OCI-LY7 (cell line): ENCODE measurements around the gene CEP20. TPM values are rescaled to one million over a fixed set of nuclear protein-coding genes. Genes with fewer than 3 reads are reported as not detected.

ENCODE experiments used
- small RNA-seq: library from RNA; depleted of rRNA; stranded (forward); fragments of <200 nt; gene quantifications from one replicate; pipeline ENCODE3, GENCODE V24; 2014
- total RNA-seq, 2 experiments: library from RNA; depleted of rRNA in 1 of 2; stranded (reverse); fragments of >200 nt in 1 of 2; shearing (Covaris generic) in 1 of 2; gene quantifications; 2 replicates each; pipeline ENCODE4 v1.2.3, GENCODE V29; 2014 to 2022

The CEP20 gene
- total RNA-seq, 2 experiments from 2014 or later, result 36.6 to 62.8 TPM

Small RNA genes lying within 50 kb of the gene (small RNA-seq; reads per million reads assigned to genes)
- not detected for gene RNU6-213P

Other genes starting within 250 kb of the CEP20 start
- gene MARF1, start 245.4 kb downstream of the CEP20 start, total RNA-seq (2014; rRNA removed; shearing (Covaris generic)), result 18.6 and 20.6 TPM in 2 replicates
- gene MARF1, start 245.4 kb downstream of the CEP20 start, total RNA-seq (2022), result 71.1 and 99.2 TPM in 2 replicates
- 76.8 and 88.9 TPM in 2 replicates for gene NDE1, start 238.4 kb downstream of the CEP20 start, total RNA-seq (2014; rRNA removed; shearing (Covaris generic))
- 141 and 175 TPM in 2 replicates for gene NDE1, start 238.4 kb downstream of the CEP20 start, total RNA-seq (2022)
- 5.7 and 7.9 TPM in 2 replicates for gene MYH11, start 31.6 kb downstream of the CEP20 start, total RNA-seq (2014; rRNA removed; shearing (Covaris generic))
- gene MYH11, start 31.6 kb downstream of the CEP20 start, total RNA-seq (2022), result 33.3 and 33.8 TPM in 2 replicates
- gene ABCC1, start 61.0 kb upstream of the CEP20 start, total RNA-seq (2014; rRNA removed; shearing (Covaris generic)), result 39.9 and 43.3 TPM in 2 replicates
- 71.8 and 72.8 TPM in 2 replicates for gene ABCC1, start 61.0 kb upstream of the CEP20 start, total RNA-seq (2022)